H1 (cell line): Measurements from ENCODE around the gene ARAP3. TPM values are rescaled to one million over a fixed set of nuclear protein-coding genes. Genes with fewer than 3 reads are reported as not detected.

Source experiments
- CTCF ChIA-PET: fragments of 300-600 bp; sonication (Branson Sonifier 250); formaldehyde crosslinking; loops from one replicate; lab custom pipeline; 2021; ENCODE audit not compliant: partially characterized antibody; lab: Charles Lee
- POLR2A ChIA-PET: fragments of 300-600 bp; sonication (Branson Sonifier 250); formaldehyde crosslinking; loops from one replicate; lab custom pipeline; 2021; ENCODE audit warnings: inconsistent platforms; ENCODE audit not compliant: partially characterized antibody; lab: Charles Lee
- DNase-seq, 2 experiments: peaks; one replicate each; pipeline versions ENCODE4 v3.0.0 to v3.0.0-alpha.2; 2010 to 2022; ENCODE audit warnings: low spot score in 2 of 2, low read depth in 1 of 2, mixed read lengths in 1 of 2
- FAIRE-seq: peaks from 2 replicates; lab custom pipeline; 2011; peaks lifted over from hg19 to GRCh38; lab: Jason Lieb, UNC
- H2AFZ ChIP-seq: 2 replicates; pipeline ENCODE4 v1.8.1; 2012; ENCODE audit warnings: low read length, inconsistent platforms
- H2AK5ac ChIP-seq: 2 replicates; pipeline ENCODE4 v1.6.1; 2013; ENCODE audit warnings: low read depth, low read length
- H2BK120ac ChIP-seq: replicated peaks from 2 replicates; pipeline ENCODE3; 2013; ENCODE audit warnings: low read depth, low read length, inconsistent platforms
- H2BK12ac ChIP-seq: 2 replicates; pipeline ENCODE4 v1.6.1; 2013; ENCODE audit warnings: low read depth, low read length
- H2BK15ac ChIP-seq: 2 replicates; pipeline ENCODE4 v1.6.1; 2013; ENCODE audit warnings: low read length
- H2BK20ac ChIP-seq: 2 replicates; pipeline ENCODE4 v1.6.1; 2013; ENCODE audit warnings: low read length
- H2BK5ac ChIP-seq: 2 replicates; pipeline ENCODE4 v1.6.1; 2013; ENCODE audit warnings: low read depth, low read length
- H3K14ac ChIP-seq: 2 replicates; pipeline ENCODE4 v1.6.1; 2013; ENCODE audit warnings: inconsistent platforms; ENCODE audit not compliant: insufficient read length
- H3K18ac ChIP-seq: 2 replicates; pipeline ENCODE4 v1.6.1; 2013; ENCODE audit warnings: low read length; ENCODE audit errors: extremely low read depth
- H3K23ac ChIP-seq: 2 replicates; pipeline ENCODE4 v1.6.1; 2013; ENCODE audit warnings: inconsistent platforms; ENCODE audit not compliant: insufficient read length
- H3K23me2 ChIP-seq: 2 replicates; pipeline ENCODE4 v1.6.1; 2013; ENCODE audit warnings: low read depth, low read length
- H3K27ac ChIP-seq: 2 replicates; pipeline ENCODE4 v1.6.1; 2011; ENCODE audit warnings: low read depth, low read length, inconsistent platforms
- H3K27me3 ChIP-seq, 4 experiments: replicated peaks in 1 of 4; 1 replicate in 1 of 4; 2 replicates in 3 of 4; pipeline versions ENCODE4 v1.6.1 to v1.8.1; 2011 to 2013; ENCODE audit warnings: low read length in 3 of 4, mild to moderate bottlenecking in 3 of 4, inconsistent platforms in 2 of 4, mixed read lengths in 2 of 4, moderate library complexity in 1 of 4; ENCODE audit not compliant: control insufficient read depth in 3 of 4, insufficient read depth in 3 of 4; ENCODE audit errors: extremely low read depth in 1 of 4
- H3K36me3 ChIP-seq, 4 experiments: 2 replicates each; pipeline versions ENCODE4 v1.6.1 to v1.8.1; 2011 to 2013; ENCODE audit warnings: mild to moderate bottlenecking in 4 of 4, low read length in 3 of 4, moderate library complexity in 2 of 4, control low read depth in 1 of 4, inconsistent platforms in 1 of 4; ENCODE audit not compliant: insufficient read depth in 4 of 4, control insufficient read depth in 2 of 4
- H3K4ac ChIP-seq: replicated peaks from 2 replicates; pipeline ENCODE3; 2013; ENCODE audit warnings: low read length, low read depth, mixed read lengths, inconsistent platforms; ENCODE audit not compliant: insufficient read length
- H3K4me1 ChIP-seq, 4 experiments: replicated peaks in 1 of 4; 1 replicate in 1 of 4; 2 replicates in 3 of 4; pipeline versions ENCODE4 v1.6.1 to v1.8.1; 2011 to 2013; ENCODE audit warnings: low read length in 3 of 4, inconsistent platforms in 2 of 4, mixed read lengths in 1 of 4; ENCODE audit not compliant: insufficient read depth in 4 of 4, control insufficient read depth in 3 of 4
- H3K4me2 ChIP-seq, 2 experiments: 2 replicates each; pipeline versions ENCODE4 v1.6.1 to v1.8.1; 2011 to 2013; ENCODE audit warnings: low read depth in 2 of 2, low read length in 2 of 2, control low read depth in 1 of 2, inconsistent platforms in 1 of 2, mild to moderate bottlenecking in 1 of 2; ENCODE audit not compliant: insufficient read depth in 1 of 2
- H3K4me3 ChIP-seq, 4 experiments: fragments of 200-600, 300-600 bp in 1 of 4; sonication (generic), shearing (Covaris generic), sonication (Bioruptor Twin) in 1 of 4; 2 replicates each; pipeline versions ENCODE4 v1.5.1 to v1.8.1; 2011 to 2016; ENCODE audit warnings: low read length in 4 of 4, low read depth in 3 of 4, control low read depth in 2 of 4, inconsistent platforms in 2 of 4, mild to moderate bottlenecking in 2 of 4, mixed read lengths in 1 of 4, moderate library complexity in 1 of 4; ENCODE audit not compliant: insufficient read depth in 2 of 4; ENCODE audit errors: extremely low read depth in 1 of 4
- H3K56ac ChIP-seq: replicated peaks from 2 replicates; pipeline ENCODE3; 2013; ENCODE audit warnings: low read depth, mild to moderate bottlenecking, mixed read lengths, low read length, inconsistent platforms; ENCODE audit not compliant: insufficient read length
- H3K79me1 ChIP-seq: 2 replicates; pipeline ENCODE4 v1.6.1; 2013; ENCODE audit warnings: low read depth, low read length, control low read depth
- H3K79me2 ChIP-seq, 2 experiments: 2 replicates each; pipeline versions ENCODE4 v1.6.1 to v1.8.1; 2012 to 2013; ENCODE audit warnings: low read length in 2 of 2, mild to moderate bottlenecking in 2 of 2, inconsistent platforms in 1 of 2; ENCODE audit not compliant: insufficient read depth in 2 of 2, control insufficient read depth in 1 of 2
- H3K9ac ChIP-seq, 4 experiments: replicated peaks in 1 of 4; 1 replicate in 1 of 4; 2 replicates in 3 of 4; pipeline versions ENCODE4 v1.6.1 to v1.8.1; 2011 to 2013; ENCODE audit warnings: low read depth in 3 of 4, low read length in 3 of 4, control low read depth in 2 of 4, mild to moderate bottlenecking in 2 of 4, moderate library complexity in 2 of 4, inconsistent platforms in 1 of 4; ENCODE audit errors: extremely low read depth in 1 of 4
- H3K9me3 ChIP-seq, 2 experiments: 2 replicates each; pipeline versions ENCODE4 v1.6.1 to v1.8.1; 2012 to 2013; ENCODE audit warnings: mild to moderate bottlenecking in 2 of 2, moderate library complexity in 2 of 2, control low read depth in 1 of 2, inconsistent platforms in 1 of 2, low read depth in 1 of 2, low read length in 1 of 2, mixed read lengths in 1 of 2; ENCODE audit not compliant: insufficient read depth in 2 of 2
- H4K20me1 ChIP-seq, 2 experiments: replicated peaks in 1 of 2; 2 replicates each; pipeline versions ENCODE3 to v1.8.1; 2011 to 2013; ENCODE audit warnings: inconsistent platforms in 2 of 2, low read length in 2 of 2, mild to moderate bottlenecking in 1 of 2; ENCODE audit not compliant: insufficient read depth in 2 of 2, control insufficient read depth in 1 of 2
- H4K5ac ChIP-seq: 2 replicates; pipeline ENCODE4 v1.6.1; 2013; ENCODE audit warnings: low read length, low read depth, mixed read lengths, inconsistent platforms; ENCODE audit not compliant: insufficient read length
- H4K8ac ChIP-seq: 2 replicates; pipeline ENCODE4 v1.8.0; 2013; ENCODE audit warnings: mild to moderate bottlenecking, moderate library complexity, low read length, inconsistent platforms; ENCODE audit not compliant: insufficient read depth; ENCODE audit errors: extremely low read depth
- H4K91ac ChIP-seq: replicated peaks from 2 replicates; pipeline ENCODE3; 2013; ENCODE audit warnings: low read length, mixed read lengths, inconsistent platforms; ENCODE audit not compliant: insufficient read length
- ATF3 ChIP-seq: IDR thresholded peaks from 2 replicates; pipeline ENCODE4 v1.6.1; 2011; ENCODE audit warnings: low read depth, mild to moderate bottlenecking, low read length; ENCODE audit not compliant: insufficient read depth
- CHD1 ChIP-seq: IDR thresholded peaks from 2 replicates; pipeline ENCODE4 v1.6.1; 2012; ENCODE audit warnings: low read depth, low read length, improper control_type of control experiment
- CREB1 ChIP-seq: IDR thresholded peaks from 2 replicates; pipeline ENCODE4 v1.6.1; 2012; ENCODE audit warnings: inconsistent platforms
- CTCF ChIP-seq, 3 experiments: IDR thresholded peaks; 1 replicate in 2 of 3; 2 replicates in 1 of 3; pipeline versions ENCODE4 v1.5.1 to v1.6.1; 2011; ENCODE audit warnings: low read length in 3 of 3, mild to moderate bottlenecking in 3 of 3, inconsistent platforms in 2 of 3, low read depth in 1 of 3, moderate library complexity in 1 of 3; ENCODE audit not compliant: insufficient read depth in 1 of 3; ENCODE audit errors: control extremely low read depth in 1 of 3
- GABPA ChIP-seq: IDR thresholded peaks from 2 replicates; pipeline ENCODE4 v1.6.1; 2011; ENCODE audit warnings: mild to moderate bottlenecking, low read length, moderate library complexity, borderline replicate concordance; ENCODE audit not compliant: insufficient read depth
- KDM4A ChIP-seq: IDR thresholded peaks from one replicate; pipeline ENCODE4 v1.7.1; 2012; ENCODE audit warnings: low read depth, mild to moderate bottlenecking, moderate library complexity, low read length, inconsistent platforms; ENCODE audit not compliant: severe bottlenecking
- RBBP5 ChIP-seq: IDR thresholded peaks from 2 replicates; pipeline ENCODE4 v1.7.1; 2012; ENCODE audit warnings: low read depth, mild to moderate bottlenecking, inconsistent platforms, low read length, moderate library complexity, borderline replicate concordance
- RXRA ChIP-seq: IDR thresholded peaks from 2 replicates; pipeline ENCODE4 v1.6.1; 2011; ENCODE audit warnings: low read depth, mild to moderate bottlenecking, low read length, moderate library complexity; ENCODE audit not compliant: insufficient read depth
- TBP ChIP-seq: IDR thresholded peaks from 2 replicates; pipeline ENCODE4 v1.6.1; 2011; ENCODE audit warnings: low read depth, low read length, improper control_type of control experiment
- TCF12 ChIP-seq: IDR thresholded peaks from 2 replicates; pipeline ENCODE4 v1.6.1; 2011; ENCODE audit warnings: low read depth, mild to moderate bottlenecking, low read length
- WGBS, 2 experiments: shearing (Covaris generic) in 1 of 2; methylation state at CpG; one replicate each; pipeline versions ENCODE4 v1.1.6 to v1.1.7; 2013 to 2015; ENCODE audit warnings: low lambda C conversion rate in 2 of 2, mixed read lengths in 2 of 2, inconsistent platforms in 1 of 2, low coverage in 1 of 2, missing lambda C conversion rate in 1 of 2; ENCODE audit not compliant: insufficient replicate concordance in 2 of 2, insufficient coverage in 1 of 2, insufficient read length in 1 of 2; ENCODE audit errors: extremely low coverage in 1 of 2, missing lambda C conversion rate in 1 of 2; 5-methylcytosine and 5-hydroxymethylcytosine counted together
- polyA plus RNA-seq, 7 experiments: library from polyadenylated mRNA; depleted of rRNA in 3 of 7; stranded (reverse) in 5 of 7; unstranded in 2 of 7; fragments of >200 nt in 5 of 7; fragments of 200-250 nt in 2 of 7; gene quantifications; 1 replicate in 5 of 7; 2 replicates in 1 of 7; 4 replicates in 1 of 7; pipeline versions ENCODE4 v1.2.1 to v1.2.3, GENCODE V29; 2011 to 2013; ENCODE audit warnings: missing spikeins in 2 of 7, mixed read lengths in 2 of 7
- total RNA-seq: library from RNA; stranded (reverse); fragmentation: NEBNext Ultra II Directional; extraction: Animal tissue kit (Norgen Biotek cat#: 25700); gene quantifications from 2 replicates; pipeline ENCODE4 v1.2.1, GENCODE V29; 2021

The ARAP3 gene
- total and polyA plus RNA-seq, 2 of the 8 experiments (the other 6 are each of a cell fraction or from before 2014, with no cell fraction given) = 14.4 to 48.6 TPM

DNA sequence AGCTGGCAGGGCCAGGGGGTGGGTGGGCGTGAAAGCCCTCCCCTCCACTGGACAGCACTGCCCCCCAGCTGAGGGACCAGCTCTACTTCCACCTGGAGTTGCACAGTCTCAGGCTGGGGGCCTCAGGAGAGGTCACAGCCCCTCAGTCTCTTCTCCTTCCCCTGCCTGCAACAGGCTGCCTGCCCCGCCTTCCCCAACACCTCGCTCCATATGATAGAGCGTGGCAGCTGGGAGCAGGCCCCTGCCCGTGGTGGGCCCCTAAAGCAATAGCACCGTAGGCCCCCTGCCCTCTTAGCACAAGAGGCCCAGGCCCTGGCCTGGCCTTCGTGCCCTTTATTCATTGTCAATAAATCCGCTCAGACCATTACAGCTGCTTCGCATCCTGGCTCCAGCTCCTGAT is 41.3 kb downstream of the ARAP3 start:
- ChIA-PET POLR2A (interaction anchor here (0.6 to 6.8 kb wide), 11 partner anchors 8 to 123 kb away, joined by 3 to 96 read pairs (median 3); partner anchors contain the start of genes DIAPH1 and FCHSD1), CTCF (interaction anchor here (0.6 to 2.9 kb wide), 8 partner anchors 14 to 62 kb away, joined by 3 to 17 read pairs (median 4); no protein-coding TSS in a partner anchor)
- Histone ChIP-seq H3K79me2 (peaks cover 3 to 8% of the 10 kb centered on the region in 2 experiments; a peak in 3 of 4 replicates), H3K9me3 (no peaks in the 10 kb centered on the region), H3K4me2 (no peak overlapping the region), H2AFZ (no peak overlapping the region), H2BK12ac (no peak overlapping the region), H3K4me3 (no peak overlapping the region), H3K9ac (no peak overlapping the region), H3K23me2 (peaks cover 14% of the 10 kb centered on the region), H3K14ac (no peak overlapping the region), H3K27ac (no peak overlapping the region), H3K27me3 (peaks cover 0 to 4% (median 0%) of the 10 kb centered on the region in 4 experiments; a peak in 1 of 7 replicates), H2AK5ac (no peak overlapping the region), H2BK5ac (no peak overlapping the region), H2BK120ac (no peak overlapping the region), H3K4me1 (peaks cover 0 to 4% (median 3%) of the 10 kb centered on the region in 4 experiments; a peak in 5 of 7 replicates), H2BK15ac (no peak overlapping the region), H4K5ac (no peak overlapping the region), H4K20me1 (peaks cover 3 to 14% of the 10 kb centered on the region in 2 experiments), H4K8ac (no peak overlapping the region), H3K36me3 (peaks cover 0 to 25% (median 2%) of the 10 kb centered on the region in 4 experiments; a peak in 3 of 8 replicates), H2BK20ac (no peak overlapping the region), H3K18ac (no peak overlapping the region), H3K23ac (no peak overlapping the region), H4K91ac (no peak overlapping the region), H3K79me1 (peaks cover 4% of the 10 kb centered on the region), H3K4ac (no peak overlapping the region), H3K56ac (no peak overlapping the region)
- DNase-seq (no peak), FAIRE-seq (no peak)
- WGBS, 2 experiments = 88% methylated on average over 9 of the region's 9 CpGs; no CpG with 5 or more reads in 1 of the 2 experiments
- TF ChIP-seq CREB1 (no peak), GABPA (no peak), TCF12 (no peak), ATF3 (no peak), TBP (no peak), CHD1 (no peak), RBBP5 (no peak), KDM4A (no peak), RXRA (no peak), CTCF (IDR thresholded peaks at IDR 0.05; ENCODE audit: control extremely low read depth in 1 of 3, insufficient read depth in 1 of 3, low read depth in 1 of 3, low read length in 3 of 3) (no peak)
